ENCODE results near the gene SOWAHA.

SOWAHA gene

DNA sequence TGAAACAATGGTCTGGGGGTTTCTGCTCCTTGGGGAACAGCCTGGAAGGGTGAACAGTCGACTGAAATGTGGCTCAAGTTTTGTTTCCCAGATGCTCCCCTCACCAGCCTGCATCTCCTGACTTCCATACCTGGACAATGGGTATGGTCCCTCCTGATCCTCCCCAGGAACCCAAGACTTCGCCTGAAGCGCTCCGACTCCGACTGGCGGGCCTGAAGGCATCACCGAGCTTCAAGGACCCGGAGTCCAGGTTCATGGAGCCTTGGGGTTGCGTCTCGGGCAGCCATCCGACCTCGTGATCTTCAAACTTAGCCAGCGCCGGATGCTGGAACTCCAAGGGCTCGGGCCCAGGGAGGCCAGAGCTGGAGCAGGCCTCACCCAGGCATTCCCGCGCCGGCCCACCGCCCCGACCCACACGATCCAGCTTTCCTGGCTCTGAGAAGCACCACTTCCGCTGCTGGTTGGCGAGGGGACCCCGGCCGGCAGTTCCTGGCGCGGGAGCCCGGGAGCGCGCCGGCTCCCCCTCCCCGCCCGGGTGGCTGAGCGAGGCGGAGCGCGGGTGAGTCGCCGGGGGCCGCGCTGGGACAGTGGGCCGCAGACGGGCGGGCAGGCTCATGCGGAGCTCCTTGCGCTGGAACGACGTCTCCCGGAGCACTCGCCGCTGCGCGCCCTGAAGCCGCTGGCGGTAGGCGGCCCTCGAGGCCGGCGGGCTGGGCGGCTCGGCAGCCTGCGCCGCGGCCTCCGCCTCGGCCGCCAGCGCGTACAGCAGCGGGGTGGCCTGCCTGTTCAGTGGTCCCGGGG lies 12.1 kb downstream of the SOWAHA start:
- no peak overlapping the region for H3K4me3 ChIP-seq (ENCODE audit: control insufficient read depth, low read depth, low read length)
- no peak for DNase-seq (ENCODE audit: low read depth)
- TF ChIP-seq CTCF (conservative IDR thresholded peaks at IDR 0.05; ENCODE audit: control insufficient read depth, insufficient read depth, low read depth, low read length) = no peak

- TF ChIP-seq CTCF (conservative IDR thresholded peaks at IDR 0.05; ENCODE audit: control insufficient read depth, insufficient read depth, low read depth, low read length) = no peak
- no peak for DNase-seq (ENCODE audit: low read depth)
- H3K4me3 ChIP-seq (ENCODE audit: control insufficient read depth, low read depth, low read length) = no peak overlapping the region
Observed at GRCh38 chr5:132825834-132826391, 12.8 kb downstream of the SOWAHA start.

- DNase-seq (ENCODE audit: low read depth) = no peak
- H3K4me3 ChIP-seq (ENCODE audit: control insufficient read depth, low read depth, low read length) = no peak overlapping the region
- TF ChIP-seq CTCF (conservative IDR thresholded peaks at IDR 0.05; ENCODE audit: control insufficient read depth, insufficient read depth, low read depth, low read length) = no peak
Observed at GRCh38 chr5:132826424-132827082, 13.5 kb downstream of the SOWAHA start.

DNA sequence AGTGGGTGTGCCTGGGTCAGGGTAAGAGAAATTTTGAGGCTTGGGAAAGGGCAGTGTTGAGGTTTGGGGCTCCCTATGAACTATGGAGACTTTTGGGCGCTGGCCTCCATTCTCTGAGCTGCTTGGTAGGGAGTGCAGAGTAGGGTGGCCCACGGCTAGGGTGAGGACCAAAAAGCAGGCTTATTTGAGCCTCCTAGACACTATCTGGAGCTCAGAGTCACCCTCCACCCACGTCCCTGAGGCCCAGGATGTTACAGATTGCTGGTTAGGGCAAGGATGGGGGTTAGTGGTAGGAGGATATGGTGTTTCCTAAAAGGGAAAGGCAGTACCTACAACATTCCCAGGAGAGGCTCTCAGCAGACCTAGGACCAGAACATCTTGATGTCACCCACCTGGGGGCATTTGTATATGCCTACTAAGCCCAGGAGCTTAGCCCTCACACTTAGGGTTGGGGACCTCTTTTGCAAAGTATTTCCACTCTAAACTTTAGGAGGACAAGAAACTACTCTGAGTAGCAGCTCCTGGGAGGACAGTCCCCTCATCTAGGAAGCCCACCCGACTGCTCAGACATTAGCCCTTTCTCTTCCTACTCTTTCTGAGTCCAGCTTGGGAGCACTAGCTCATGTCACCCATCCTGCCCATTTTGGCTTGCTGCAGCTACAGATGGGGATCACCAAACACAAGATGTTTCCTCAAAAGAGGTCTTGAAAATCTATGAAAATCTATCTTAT lies 15.0 kb downstream of the SOWAHA start:
- H3K4me3 ChIP-seq (ENCODE audit: control insufficient read depth, low read depth, low read length) = no peak overlapping the region
- no peak for DNase-seq (ENCODE audit: low read depth)
- no peak for TF ChIP-seq CTCF (conservative IDR thresholded peaks at IDR 0.05; ENCODE audit: control insufficient read depth, insufficient read depth, low read depth, low read length)

- H3K4me3 ChIP-seq (ENCODE audit: control insufficient read depth, low read depth, low read length) = peak overlapping the region; percentile 58
- DNase-seq (ENCODE audit: low read depth) = no peak
- TF ChIP-seq CTCF (conservative IDR thresholded peaks at IDR 0.05; ENCODE audit: control insufficient read depth, insufficient read depth, low read depth, low read length) = no peak
Observed at GRCh38 chr5:132828846-132829494, 15.9 kb downstream of the SOWAHA start.
